ENCODE measurements around the gene PDE7B.

Gene PDE7B

GRCh38 chr6:136158971-136159370, 307.5 kb downstream of the PDE7B start:
- DNase-seq: no peak

GRCh38 chr6:136160250-136160649, 308.7 kb downstream of the PDE7B start:
- DNase-seq: no peak

- DNase-seq: no peak
Measured at GRCh38 chr6:136161950-136162349, 310.4 kb downstream of the PDE7B start.

DNA sequence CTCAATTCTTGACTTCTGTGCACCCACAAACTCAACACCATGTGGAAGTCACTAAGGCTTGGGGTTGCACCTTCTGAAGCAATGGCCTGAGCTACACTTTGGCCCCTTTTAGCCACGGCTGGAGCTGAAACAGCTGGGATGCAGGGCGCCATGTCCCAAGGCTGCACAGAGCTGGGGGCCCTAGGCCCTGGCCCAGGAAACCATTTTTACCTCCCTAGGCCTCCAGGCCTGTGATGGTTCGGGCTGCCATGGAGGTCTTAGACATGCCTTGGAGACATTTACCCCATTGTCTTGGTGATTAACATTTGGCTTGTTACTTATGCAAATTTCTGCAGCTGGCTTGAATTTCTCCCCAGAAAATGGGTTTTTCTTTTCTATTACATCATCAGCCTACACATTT, 311.8 kb downstream of the PDE7B start:
- DNase-seq: no peak

DNA sequence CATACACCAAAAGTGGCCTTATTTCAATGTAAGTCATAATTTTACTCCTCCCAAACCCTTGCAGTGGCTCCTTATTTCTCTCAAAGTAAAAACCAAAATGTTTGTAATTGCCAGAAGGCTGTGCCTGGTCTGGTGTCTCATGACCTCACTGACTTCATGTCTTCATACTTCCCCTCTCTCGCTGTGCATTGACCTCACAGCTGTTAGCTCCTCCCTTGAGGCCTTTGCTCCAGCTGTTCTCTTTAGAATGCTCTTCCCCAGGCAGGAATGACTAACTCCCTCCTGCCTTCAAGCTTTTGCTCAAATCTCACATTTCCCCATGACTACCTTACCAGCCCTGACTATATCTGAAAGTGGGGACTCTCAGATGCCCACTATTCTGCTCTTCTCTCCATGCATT, 315.3 kb downstream of the PDE7B start:
- DNase-seq: no peak

DNA sequence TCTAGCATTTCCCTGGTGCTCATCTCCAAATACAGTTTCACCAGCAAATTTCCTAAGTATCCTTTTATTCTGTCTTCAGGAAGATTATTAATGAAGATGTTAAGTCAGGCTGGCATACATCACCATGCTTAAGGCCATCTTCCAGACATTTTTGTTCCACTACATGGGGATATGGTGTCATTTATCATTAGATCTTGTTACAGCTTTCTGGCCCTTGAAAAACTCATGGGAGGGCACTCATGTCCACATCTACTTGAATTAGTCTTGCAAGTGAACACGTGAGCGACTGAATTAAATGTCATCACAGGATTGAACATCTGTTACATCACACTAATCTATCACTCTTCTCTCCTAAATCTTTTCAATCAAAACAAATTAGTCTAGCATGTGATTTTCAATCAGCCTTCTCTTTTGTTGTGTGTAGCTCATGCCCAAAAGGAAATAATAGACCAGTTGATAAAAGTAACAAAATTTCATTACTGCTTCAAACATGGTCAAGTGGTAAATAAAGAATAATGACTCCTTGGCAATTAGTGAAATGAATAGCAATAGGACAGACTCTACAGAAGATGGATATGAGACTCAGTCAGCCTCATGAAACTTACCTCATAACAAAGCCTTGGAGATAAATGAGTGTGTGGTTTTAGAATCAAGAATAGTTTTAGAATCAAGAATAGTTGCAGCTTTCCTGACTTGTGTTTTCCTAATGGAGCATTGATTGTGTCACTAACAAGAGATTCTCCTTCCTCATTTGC, 318.1 kb downstream of the PDE7B start:
- DNase-seq: no peak

GRCh38 chr6:136171231-136171630, 319.7 kb downstream of the PDE7B start:
- DNase-seq: no peak

- no peak for DNase-seq
Measured at GRCh38 chr6:136173519-136174507, 322.3 kb downstream of the PDE7B start.

- no peak for DNase-seq
Measured at GRCh38 chr6:136174510-136174909, 323.0 kb downstream of the PDE7B start.

DNA sequence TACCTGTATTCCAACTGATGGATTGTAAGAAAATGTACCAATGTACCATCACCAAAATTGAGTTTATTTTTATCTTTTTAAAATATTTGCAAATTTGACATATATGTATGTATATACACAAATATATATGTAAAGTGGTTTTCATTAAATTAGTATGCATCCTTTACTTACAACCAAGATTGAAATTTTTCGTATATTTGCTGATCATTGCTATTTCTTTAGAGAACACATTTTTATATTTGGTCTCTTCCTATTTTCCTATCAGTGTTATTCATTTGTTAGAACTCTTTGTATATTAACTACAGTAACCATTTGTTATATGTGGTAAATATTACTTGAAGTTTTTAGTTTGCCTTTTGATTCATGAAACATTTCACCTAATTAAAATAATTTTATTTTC, 324.4 kb downstream of the PDE7B start:
- no peak for DNase-seq

DNA sequence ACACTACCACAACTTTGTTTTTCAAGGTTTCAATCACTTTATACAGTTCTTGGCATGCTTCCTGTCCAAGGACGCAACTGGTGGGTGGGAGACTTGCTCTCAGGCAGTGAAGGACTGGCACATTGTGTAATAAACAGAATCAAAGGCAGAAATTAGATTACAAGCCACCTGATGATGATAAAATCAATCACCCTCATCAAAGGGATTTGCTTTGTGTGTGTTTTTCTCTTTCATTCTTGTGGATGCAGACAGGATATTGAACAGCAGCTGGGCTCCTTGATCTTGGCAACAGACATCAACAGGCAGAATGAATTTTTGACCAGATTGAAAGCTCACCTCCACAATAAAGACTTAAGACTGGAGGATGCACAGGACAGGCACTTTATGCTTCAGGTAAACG, 327.2 kb downstream of the PDE7B start:
- no peak for DNase-seq

DNA sequence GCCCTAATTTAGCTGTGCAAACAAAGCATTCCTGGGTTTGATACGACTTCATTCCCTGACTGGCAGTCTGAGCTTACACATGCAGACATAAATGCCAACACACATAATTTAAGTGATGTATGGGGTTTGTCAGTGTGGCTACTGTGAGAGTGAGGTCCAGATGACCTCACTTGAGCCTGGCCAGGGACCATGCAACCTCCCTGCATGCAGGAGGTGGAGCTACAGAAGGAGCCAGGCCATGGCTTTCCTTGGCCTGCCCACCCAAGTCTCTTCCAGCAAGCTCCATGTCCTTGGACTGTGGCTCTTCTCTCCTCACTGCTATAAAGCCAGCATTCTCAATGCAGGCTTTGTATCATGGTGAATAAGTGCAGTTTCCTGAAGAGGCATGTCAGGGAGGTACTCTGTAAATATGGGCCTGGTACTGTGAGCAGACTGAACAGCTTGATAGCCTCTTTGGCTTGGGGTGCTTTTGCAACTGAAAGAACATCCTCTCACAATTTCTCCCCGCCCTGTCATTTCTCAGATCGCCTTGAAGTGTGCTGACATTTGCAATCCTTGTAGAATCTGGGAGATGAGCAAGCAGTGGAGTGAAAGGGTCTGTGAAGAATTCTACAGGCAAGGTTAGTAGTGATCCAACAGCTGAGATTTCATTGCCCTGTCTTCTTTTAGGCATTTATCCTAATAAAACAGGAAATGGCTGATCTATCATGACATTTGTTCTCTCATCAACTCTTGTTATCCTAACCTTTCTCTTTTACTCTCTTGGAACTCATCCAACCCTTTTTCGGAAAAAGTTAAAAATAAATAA, 329.4 kb downstream of the PDE7B start:
- no peak for DNase-seq

GRCh38 chr6:136181512-136181833, 330.0 kb downstream of the PDE7B start:
- no peak for DNase-seq

DNA sequence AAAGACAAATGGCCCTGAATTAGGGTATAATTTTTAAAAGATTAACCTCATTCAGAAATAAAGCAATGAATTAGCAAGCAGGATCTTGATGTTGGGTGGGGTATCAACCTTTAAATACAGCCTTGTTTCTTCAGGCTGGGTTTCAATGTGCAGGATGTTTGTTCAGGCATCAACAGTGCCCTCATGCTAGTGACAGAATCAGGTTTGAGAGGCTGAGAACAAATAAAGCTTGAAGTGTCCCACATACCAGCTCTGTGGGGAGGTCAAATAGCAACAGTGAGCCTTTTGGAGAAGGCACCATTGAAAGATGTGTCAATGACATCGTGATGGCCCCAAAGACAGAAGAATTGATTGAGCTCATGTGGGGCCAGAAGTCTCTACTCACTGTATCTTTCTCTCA, 330.4 kb downstream of the PDE7B start:
- DNase-seq: no peak

DNA sequence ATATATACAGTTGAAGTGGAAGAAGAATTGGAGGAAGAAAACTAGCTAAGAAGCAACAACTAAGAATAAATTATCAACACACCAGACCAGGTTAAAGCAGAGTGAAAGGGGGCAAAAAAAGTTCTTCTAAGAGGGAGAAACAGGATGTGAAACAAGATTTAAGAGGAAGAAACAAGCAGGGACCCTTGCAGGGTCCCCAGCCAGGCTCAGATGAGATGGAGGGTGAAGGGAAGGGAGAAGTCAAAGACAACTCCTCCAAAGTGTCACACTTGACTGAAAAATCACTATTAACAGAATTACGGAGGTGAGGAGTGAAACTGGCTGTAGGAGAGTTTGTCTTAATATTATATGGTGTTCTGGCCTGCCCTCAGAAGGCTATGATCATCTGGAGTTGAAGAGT, 333.2 kb downstream of the PDE7B start:
- no peak for DNase-seq

DNA sequence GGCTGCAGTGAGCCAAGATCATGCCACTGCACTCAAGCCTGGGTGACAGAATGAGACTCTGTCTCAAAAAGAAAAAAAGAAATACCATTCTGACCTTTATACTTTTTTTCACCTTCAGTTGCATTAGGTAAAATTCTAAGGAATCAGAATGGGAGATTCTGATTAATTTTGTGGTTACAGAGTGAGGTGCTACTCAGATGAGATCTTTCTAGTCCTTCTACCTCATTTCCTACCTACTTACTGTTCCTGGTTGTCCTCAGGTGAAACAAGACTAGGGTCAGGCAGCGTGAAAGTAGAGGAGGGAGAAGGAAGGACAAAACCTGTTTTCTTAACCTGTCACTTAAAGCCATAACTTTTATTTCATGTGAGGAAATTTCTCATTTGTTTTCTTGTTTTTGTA, 334.9 kb downstream of the PDE7B start:
- DNase-seq: no peak

DNA sequence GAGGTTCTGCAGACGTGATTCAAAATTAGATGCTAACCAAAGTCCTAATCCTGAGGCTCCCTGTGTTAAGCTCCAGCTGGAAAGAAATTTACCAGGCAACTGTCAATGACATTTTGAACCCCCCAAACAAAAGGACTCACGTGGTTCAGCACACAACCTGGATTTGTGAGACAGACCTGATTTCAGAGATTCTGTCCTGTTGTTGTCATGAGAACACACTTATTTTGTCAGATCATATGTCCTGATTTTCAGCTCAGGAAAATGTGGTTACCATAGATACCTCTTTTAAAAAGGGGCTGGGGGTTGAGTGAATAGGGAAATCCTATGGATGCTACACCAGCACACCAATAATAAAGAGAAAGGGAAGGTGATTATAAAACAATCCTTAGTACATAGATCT, 337.0 kb downstream of the PDE7B start:
- no peak for DNase-seq

- DNase-seq: no peak
Measured at GRCh38 chr6:136189104-136189503, 337.6 kb downstream of the PDE7B start.

DNA sequence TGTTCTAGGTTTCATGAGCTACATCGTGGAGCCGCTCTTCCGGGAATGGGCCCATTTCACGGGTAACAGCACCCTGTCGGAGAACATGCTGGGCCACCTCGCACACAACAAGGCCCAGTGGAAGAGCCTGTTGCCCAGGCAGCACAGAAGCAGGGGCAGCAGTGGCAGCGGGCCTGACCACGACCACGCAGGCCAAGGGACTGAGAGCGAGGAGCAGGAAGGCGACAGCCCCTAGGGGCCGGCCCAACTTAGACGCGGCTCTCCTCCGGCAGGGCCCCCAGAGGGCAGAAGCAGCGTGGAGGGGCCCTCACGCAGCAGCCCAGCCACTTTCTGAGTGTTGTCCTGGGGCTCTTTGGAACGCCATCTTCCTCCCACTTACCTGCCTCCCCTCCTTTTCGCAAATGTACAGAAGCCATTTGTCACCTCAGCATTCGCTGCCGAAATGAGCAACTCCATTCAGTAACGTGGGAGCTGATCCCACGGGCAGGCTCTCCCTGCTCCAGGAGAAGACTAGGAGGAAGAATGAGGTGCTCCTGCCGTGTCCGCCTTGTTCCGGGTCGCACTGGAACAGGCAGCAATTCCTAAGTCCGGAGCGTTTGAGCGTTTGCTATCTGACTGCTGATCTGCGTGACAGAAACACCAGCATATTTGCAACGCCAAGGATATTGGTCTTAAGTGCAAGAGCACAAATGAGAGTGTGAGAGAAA, 340.3 kb downstream of the PDE7B start:
- no peak for DNase-seq

GRCh38 chr6:136192902-136193301, 341.4 kb downstream of the PDE7B start:
- DNase-seq: no peak

GRCh38 chr6:136201732-136202131, 350.2 kb downstream of the PDE7B start:
- DNase-seq: no peak

- DNase-seq: no peak
Measured at GRCh38 chr6:136208783-136209182, 357.3 kb downstream of the PDE7B start.

DNA sequence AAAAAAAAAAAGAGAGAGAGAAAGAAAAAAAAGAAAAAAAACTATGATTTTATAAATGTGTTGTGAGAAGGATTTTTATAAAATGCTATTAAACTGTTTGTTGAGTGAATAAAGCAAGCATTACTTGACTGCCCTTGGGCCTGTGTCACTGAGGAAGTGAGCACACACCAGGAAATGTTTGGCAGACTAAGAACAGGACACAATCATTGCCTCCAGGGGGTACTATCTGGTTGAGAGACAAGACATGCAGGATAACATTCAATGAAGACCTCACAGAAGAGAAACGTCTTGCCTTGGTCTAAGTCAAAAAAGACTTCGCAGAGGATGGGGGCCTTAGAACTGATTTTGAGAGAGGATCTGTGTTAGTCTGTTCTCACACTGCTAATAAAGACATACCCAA, 358.0 kb downstream of the PDE7B start:
- DNase-seq: no peak
